ENCODE results near the gene GPR35.
A peak's percentile ranks its signal among the peaks of the same experiment; 100 is the strongest.

GPR35 gene

GRCh38 chr2:240626531-240627300 is 1.4 kb downstream of the GPR35 start:
- no peak for DNase-seq

DNA sequence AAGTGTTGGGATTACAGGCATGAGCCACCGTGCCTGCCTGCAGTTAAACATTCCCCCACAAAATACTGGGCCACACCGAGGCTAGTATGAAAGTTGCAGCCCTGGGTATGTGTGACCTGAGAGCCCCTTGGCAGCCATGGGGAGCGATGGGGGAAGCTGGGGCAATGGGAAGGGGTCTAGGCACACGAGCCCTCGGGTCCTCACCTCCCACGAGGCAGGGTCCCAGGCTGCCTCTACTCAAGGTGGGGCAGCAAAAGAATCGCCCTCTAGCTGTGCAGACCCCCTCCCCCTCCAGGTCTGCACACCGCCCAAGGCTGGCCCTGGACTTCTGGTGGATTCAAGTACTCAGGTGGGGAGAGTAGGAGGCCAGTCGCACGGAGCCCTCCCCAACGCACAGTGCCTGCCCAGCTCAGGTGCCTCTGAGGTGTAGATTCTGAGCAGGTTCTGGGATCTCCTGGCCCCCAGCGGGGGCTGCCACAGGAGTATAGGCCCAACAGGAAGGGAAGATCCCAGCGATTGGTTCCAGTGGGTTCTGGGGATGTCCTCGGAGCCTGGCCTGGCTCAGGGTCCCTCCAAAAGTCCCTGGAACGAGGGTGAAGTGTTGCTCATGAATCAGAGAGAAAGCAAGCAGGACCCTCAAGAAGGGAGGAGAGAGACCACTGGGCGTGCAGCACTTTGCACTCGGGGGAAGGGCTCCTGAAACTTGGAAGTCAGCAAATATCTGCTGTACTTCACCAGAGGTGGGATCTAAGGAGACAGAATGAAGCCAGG is 2.6 kb downstream of the GPR35 start:
- no peak for DNase-seq

GRCh38 chr2:240628507-240628807 is 3.2 kb downstream of the GPR35 start:
- no peak for DNase-seq

DNA sequence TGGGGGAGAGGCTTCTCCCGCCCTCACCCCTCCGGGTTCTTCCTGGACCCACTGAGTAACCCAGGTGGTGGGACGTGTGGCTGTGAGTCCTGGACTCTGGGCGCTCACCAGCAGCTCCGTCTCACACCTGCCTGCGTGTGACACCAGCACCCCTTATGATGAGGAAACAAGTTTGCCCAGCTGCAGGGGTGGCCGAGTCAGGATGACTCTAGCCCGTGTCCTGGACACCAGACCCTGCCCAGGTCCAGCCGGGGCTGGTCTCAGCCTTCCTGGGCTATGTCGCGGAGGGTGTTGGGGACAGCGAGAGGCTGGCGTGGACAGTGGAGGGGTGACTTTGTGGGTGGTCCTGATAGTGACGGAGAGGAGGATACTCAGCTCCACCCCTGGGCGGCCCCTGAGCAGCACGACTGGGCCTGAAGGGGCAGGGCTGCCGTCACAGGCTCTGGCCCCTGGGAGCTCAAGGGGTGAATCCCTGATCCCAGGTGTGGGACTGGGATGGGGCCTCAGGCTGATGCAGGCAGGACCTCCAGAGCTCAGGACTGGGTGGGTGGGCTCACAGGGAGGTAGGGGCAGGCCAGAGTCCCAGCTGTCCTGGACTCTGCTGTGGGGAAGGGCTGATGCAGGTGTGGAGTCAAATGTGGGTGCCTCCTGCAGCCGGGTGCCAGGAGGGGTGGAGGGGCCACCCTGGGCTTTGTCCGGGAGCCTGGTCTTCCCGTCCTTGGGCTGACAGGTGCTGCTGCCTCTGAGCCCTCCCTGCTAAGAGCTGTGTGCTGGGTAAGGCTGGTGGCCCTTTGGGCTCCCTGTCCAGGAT is 3.7 kb downstream of the GPR35 start:
- no peak for DNase-seq

DNA sequence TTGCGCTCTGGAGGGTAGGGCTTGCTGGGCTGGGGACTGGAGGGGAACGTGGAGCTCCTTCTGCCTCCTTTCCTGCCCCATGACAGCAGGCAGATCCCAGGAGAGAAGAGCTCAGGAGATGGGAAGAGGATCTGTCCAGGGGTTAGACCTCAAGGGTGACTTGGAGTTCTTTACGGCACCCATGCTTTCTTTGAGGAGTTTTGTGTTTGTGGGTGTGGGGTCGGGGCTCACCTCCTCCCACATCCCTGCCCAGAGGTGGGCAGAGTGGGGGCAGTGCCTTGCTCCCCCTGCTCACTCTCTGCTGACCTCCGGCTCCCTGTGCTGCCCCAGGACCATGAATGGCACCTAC is 4.3 kb downstream of the GPR35 start:
- DNase-seq, result no peak

DNA sequence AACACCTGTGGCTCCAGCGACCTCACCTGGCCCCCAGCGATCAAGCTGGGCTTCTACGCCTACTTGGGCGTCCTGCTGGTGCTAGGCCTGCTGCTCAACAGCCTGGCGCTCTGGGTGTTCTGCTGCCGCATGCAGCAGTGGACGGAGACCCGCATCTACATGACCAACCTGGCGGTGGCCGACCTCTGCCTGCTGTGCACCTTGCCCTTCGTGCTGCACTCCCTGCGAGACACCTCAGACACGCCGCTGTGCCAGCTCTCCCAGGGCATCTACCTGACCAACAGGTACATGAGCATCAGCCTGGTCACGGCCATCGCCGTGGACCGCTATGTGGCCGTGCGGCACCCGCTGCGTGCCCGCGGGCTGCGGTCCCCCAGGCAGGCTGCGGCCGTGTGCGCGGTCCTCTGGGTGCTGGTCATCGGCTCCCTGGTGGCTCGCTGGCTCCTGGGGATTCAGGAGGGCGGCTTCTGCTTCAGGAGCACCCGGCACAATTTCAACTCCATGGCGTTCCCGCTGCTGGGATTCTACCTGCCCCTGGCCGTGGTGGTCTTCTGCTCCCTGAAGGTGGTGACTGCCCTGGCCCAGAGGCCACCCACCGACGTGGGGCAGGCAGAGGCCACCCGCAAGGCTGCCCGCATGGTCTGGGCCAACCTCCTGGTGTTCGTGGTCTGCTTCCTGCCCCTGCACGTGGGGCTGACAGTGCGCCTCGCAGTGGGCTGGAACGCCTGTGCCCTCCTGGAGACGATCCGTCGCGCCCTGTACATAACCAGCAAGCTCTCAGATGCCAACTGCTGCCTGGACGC is 4.9 kb downstream of the GPR35 start:
- no peak for DNase-seq

- no peak for DNase-seq
Observed at GRCh38 chr2:240630771-240631547, 5.7 kb downstream of the GPR35 start.

- DNase-seq, result no peak
Observed at GRCh38 chr2:240631548-240632305, 6.4 kb downstream of the GPR35 start.

DNA sequence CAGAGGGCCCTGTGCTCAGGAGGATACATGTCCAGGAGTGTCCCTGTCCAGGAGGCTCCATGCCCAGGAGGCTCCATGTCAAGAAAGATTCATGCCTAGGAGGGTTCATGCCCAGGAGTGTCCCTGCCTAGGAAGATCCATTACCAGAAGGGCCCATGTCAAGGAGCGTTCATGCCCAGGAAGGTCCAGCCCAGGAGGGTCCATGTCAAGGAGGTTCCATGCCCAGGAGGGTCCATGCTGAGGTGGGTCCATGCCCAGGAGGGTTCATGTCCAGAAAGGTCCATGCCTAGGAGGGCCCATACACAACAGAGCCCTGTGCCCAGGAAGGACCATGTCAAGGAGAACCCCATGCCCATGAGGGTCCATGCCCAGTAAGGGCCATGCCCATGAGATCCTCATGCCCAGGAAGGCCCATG is 7.0 kb downstream of the GPR35 start:
- no peak for DNase-seq

GRCh38 chr2:240635121-240635997 is 10.1 kb downstream of the GPR35 start:
- DNase-seq, result no peak

- no peak for DNase-seq
Observed at GRCh38 chr2:240635998-240636547, 10.8 kb downstream of the GPR35 start.

GRCh38 chr2:240636563-240637115 is 11.4 kb downstream of the GPR35 start:
- DNase-seq, result no peak

DNA sequence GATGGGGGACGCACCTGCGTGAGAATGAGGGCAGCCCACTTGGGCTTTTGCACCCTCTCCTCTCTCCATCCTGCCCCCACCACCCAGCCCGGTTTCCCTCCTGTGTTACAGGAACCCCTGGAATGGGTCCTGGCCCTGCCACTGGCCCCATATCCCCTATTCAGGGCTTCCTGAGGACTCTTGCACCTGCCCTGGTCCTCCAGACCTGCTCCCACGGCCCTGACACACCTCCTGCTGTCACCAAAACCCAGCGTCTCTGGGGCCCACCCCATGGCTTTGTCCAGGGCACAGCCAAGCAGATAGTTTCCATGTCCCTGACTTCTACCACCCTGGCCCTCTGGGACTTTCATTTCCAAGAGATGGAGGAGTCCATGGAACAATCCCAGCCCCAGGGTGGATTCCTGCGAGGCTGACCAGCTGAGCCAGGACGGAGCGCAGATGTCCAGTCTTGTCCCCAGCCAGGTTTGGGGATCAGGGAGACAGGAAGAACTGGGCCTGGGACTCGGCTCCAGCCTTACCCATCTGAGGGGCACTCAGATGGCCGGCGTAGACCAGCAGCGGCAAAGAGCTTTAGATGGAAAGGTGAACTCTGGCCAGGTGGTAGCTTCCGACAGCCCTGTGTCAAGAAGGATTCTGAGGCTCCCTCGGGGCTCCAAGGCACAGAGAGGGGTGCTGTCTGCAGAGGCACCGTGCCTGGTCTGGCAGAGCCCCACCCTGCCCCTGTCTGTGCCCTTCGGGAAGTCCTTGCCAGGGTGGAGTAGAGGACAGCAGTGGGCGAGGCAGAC is 12.0 kb downstream of the GPR35 start:
- no peak for DNase-seq

- no peak for DNase-seq
Observed at GRCh38 chr2:240637901-240638345, 12.6 kb downstream of the GPR35 start.

DNA sequence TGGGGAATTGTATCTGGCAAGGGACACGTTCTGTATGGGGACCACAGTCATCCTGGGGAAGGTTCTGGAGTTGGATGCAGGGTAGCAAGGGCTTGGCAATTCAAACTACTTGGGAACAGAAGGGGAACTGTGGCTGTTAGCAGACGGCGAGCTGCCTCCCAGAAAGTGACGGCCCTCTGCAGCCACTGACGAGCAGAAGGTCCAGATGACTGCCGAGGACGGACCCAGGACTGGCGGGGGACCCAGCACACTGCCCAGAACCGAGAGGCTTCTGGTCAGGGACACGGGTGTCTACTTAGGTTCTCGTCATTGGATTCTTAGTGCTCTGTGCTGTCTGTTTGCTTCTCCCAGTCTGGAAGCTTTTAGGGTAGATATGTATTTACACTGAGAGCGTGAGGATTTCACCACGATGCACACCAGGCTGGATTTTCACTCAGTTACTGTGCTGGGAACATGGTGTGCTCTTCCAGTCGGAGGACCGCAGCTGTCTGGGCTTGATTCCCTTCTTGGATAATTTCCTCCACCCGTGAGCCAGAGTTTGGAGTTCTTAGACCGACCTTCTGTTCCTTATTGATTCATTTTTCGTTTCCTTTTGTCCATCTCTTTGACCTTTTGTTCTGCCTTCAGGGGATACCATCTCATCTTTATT is 13.4 kb downstream of the GPR35 start:
- no peak for DNase-seq

DNA sequence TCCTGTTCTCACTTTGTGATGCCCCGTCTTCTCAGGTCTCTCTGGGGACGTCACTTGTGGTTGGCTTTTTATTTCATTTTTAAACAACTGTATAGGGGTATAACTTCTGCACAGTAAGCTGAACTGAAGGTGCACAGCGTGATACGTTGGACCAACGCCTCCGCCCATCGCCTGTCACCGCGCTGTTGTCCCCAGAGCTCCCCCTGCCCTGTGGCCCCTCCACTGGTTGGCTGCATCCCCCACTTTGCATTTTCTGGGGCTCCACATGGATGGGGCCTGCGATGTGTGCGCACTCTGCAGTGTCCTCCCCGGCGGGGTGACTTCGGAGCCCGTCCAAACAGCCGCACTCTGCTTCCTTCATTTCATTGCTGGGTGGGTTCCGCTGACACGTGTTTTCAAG is 14.3 kb downstream of the GPR35 start:
- DNase-seq, result no peak

- peak; percentile 33 for DNase-seq
Observed at GRCh38 chr2:240640939-240641338, 15.7 kb downstream of the GPR35 start.

Data from kidney glomerular epithelial cell (primary cell).